Inferior parietal cortex (tissue), 1 donor: ENCODE data around the gene USP20.
"Not testable (repeated sequence)": the region's sequence is repeated elsewhere in the genome, so short reads cannot be mapped to it uniquely, and the experiment has no call there.

Experiments used
- DNase-seq: peaks from one replicate; pipeline ENCODE4 v3.0.0-alpha.2; 2016; ENCODE audit errors: extremely low spot score

Gene USP20

DNA sequence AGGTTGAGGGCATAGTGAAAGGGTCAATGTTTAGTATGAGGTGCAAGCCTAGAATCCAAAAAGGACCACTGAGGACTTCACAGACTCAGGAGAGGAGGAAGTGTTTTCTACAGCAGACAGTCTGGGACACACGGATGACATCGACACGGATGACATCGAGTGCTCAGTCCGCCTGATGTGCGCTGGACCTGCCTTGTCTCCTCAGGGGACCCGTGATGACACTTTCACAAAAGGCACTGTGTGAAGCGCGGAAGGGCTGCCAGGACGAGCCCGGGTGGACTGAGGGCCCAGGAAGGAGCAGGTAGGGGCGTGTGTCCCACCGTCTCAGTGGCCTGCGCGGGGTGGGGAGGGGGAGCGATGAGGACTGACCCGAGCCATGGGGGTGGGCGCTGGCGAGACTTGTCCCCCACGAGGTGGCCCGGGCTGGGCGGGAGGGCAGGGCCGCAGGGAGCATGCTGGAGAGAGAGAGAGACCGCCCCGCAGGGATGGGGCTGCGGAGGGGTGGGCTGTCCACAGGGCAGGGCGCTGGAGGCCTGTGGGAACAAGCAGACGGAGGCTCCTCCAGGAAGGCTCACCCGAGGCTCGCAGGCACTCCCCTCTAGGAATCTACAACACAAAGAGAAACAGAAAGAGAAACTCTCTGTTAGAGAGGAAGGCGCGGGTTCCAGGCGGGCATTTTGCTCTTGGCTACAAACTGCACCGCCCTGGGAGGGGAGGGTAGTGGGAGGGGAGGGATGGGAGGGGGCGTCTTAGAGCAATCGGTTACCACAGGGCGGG lies 54.9 kb downstream of the USP20 start:
- no peak for DNase-seq

GRCh38 chr9:129890718-129891299 lies 55.6 kb downstream of the USP20 start:
- DNase-seq = not testable (repeated sequence)

GRCh38 chr9:129891569-129891968 lies 56.3 kb downstream of the USP20 start:
- no peak for DNase-seq

- no peak for DNase-seq
Measured at GRCh38 chr9:129894120-129894823, 59.0 kb downstream of the USP20 start.

DNA sequence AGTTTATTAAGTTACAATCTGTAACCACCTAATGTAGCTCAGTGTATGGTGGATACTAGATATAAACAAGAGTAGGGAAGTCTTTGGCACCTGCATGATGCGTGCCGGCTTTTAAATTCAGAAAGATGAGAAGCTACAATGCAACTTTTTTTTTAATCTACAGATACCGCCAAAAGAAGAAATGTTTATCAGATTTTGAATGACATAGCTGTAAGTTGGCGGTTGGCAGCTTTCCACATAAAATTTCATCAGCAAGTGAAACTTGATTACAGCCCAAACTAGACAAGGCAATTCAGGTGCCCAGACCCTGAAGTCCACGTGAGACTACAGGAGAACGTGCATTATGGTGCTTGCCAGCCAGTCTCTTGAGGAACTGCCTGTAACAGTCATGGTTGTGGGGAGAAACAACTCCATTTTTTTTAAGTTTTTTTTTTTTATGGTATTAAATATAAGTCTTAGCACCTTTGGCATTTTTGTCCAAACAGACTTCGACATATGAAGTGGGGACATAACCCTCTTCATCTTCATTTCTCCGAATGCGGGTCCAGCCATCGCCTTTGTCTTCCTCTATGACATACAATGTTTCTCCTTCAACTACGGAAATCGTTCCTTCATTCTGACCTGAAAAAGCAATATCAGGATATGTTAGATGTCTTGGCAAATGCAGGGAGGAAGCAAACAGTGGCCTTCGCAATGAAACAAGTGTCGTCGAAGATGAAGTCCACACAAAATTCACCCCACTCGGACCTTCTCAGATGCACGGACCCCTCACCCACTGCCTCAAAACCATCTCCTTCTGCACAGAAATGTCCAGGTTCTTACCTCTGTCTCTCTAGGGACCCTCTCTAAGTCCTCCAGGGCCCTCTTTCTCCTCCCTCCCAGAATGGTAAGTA lies 60.4 kb downstream of the USP20 start:
- no peak for DNase-seq

DNA sequence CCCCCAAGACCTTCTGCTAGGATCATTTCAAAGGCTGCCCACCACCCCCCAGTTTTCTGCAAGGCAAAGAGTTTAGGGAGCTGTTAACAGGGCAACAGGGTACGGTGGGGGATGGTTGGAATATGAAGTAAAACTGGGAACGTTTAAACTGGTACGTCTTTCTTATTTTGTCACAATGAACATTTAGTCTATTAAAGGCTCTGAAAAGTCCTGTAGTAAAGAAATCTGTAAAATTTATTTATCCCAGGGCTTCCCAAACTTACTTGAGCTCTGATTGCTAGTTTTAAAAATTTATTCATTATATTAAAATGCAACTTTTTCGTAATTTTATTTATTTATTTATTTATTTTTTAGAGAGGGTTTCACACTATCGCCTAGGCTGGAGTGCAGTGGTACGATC lies 62.0 kb downstream of the USP20 start:
- no peak for DNase-seq

- DNase-seq = no peak
Measured at GRCh38 chr9:129898185-129898584, 62.9 kb downstream of the USP20 start.

- DNase-seq = no peak
Measured at GRCh38 chr9:129899620-129900019, 64.4 kb downstream of the USP20 start.

DNA sequence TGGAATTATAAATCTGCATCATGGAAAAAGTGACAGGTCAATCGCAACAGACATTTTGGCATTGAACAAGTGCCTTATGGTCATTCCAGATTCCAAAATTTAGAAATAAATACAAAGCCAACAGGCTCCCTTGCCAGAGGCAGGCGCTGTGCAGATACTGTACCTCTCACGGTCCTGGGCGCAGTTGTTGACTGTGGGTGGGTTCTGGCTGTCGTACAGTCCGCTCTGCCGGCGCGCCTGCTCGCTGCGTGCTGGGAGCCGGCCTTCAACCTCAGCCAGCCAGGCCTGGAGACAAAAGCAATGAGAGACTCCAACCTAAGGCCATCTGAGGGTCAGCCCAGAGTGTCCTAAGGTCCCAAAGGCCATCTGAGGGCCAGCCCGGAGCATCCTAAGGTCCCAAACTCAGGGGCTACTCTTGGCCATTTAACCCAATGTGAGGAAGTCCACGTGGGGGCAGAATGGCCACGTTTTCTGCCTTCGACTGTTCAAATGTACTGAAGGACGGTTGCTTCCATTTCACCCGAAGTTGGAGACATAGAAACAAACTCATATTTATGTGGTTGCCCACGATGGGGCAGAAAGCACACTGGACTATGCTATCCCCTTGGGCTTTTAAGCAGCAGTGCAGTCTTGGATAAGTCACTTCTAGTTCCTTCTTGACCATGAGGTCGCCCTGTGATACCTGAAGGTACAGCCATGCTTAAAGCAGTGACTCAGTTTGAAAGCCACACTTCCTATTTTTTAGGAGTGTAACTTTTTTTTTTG lies 65.2 kb downstream of the USP20 start:
- DNase-seq = no peak

- DNase-seq = no peak
Measured at GRCh38 chr9:129901993-129902739, 66.9 kb downstream of the USP20 start.

DNA sequence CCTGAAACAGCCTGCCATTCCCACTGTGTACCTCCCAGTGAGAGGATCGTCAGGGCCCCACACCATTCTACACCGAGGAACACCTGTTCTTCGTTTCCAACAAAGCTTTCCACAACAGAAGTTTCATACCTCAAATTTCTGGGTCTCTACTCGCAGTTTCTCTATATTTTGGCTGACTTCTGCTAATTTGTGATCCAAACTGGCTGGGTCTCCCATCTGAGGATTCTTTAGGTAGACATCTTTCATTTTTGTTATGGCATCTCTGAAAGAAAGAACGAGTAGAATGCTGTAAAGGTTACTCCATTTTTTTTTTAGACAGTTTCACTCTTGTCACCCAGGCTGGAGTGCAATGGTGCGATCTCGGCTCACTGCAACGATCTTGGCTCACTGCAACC lies 67.5 kb downstream of the USP20 start:
- no peak for DNase-seq

GRCh38 chr9:129904734-129905133 lies 69.5 kb downstream of the USP20 start:
- no peak for DNase-seq

DNA sequence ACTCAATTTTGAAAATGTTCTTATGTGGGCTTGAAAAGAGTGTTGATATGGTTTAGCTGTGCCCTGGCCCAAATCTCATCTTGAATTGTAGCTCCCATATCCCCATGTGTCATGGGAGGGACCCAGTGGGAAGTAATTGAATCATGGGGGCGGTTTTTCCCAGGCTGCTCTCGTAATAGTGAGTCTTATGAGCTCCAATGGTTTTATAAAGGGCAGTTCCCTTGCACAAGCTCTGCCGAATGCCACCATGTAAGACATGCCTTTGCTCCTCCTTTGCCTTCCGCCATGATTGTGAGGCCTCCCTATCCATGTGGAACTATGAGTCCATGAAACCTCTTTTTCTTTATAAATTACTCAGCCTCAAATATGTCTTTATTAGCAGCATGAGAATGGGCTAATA lies 71.0 kb downstream of the USP20 start:
- DNase-seq = no peak

DNA sequence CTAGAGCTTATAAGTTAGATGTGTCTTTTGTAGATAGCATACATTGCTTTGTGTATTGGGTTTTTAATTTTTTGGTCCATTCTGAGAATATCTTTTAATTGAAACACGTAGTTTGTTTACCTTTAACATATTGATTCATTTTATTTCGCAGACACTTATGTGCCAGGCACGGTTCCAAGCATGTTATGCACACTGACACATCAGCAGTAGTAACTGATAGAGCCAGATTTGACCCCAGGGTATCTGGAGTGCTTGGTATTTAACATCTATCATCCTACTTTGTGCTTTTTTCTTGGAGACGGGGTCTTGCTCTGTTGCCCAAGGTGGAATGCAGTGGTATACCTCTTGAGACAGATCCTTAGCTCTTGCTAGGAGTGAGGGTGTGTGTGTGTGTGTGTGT lies 71.9 kb downstream of the USP20 start:
- DNase-seq = no peak

DNA sequence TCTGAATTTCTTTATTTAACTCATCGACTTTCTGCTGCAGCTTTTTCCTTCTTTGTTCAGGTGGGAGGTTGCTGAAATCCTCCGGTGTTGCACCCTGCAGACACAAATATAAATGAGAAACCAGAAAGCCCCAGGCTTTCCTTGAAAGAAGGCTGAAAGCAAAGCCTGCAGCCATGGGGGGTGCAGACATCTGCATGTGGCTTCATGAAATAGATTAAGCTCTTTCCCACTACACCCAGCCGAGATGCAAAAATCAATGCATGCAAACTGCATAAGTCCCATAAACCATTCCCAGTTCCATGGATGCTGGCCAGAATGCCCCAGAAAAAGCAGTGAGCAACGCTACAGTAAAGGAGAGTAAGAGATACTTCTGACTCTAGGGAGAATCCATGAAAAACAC lies 73.6 kb downstream of the USP20 start:
- DNase-seq = no peak

DNA sequence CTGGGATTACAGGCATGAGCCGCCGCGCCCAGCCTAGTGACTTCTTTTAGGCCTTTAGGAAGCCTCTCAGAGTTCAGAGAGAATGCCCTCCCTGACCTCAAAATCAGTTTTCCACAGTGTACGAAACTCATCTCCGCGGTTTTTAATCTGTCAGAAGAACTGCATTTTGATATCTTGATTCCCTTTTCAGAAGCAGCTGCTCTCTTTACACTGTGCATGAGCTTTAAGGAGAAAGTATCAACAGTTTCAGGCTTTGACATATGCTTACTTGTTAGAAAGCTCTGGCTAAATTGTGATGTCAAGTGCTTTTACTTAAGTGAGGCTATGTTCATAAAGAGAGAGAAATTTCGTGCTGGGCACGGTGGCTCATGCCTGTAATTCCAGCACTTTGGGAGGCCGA lies 74.6 kb downstream of the USP20 start:
- no peak for DNase-seq

- DNase-seq = no peak
Measured at GRCh38 chr9:129910628-129911567, 75.6 kb downstream of the USP20 start.

DNA sequence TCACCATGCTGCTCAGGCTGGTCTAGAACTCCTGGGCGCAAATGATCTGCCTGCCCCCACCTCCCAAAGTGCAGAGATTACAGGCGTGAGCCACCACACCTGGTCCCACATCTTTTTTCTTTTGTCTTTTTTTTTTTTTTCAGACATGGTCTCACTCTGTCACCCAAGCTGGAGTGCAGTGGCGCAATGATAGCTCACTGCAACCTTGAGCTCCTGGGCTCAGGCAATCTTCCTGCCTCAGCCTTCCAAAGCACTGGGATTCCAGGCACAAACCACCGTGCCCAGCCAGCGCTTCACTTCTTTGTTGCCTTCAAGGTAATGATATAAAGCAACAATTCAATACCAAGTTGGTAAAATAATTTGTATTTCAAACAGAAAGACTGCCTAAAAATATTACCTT lies 78.8 kb downstream of the USP20 start:
- DNase-seq = no peak

DNA sequence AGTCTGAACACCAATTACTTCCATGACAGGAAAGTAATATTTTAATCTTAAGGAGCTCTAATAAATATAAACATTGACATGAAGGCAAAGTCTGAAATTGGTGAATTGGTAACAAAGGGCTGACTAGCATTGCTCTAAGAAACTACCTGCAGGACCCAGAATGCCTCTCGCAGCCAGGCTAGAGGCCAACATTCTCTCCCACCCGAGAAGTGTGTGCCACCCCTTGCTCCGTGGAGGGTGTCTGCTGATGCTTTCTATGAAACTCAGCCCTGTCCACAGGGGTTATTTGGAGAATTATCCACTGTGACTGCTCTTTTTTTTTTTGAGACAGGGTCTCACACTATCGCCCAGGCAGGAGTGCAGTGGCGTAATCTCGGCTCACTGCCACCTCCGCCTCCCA lies 81.4 kb downstream of the USP20 start:
- no peak for DNase-seq
